GM08714 (cell line): Measurements from ENCODE around the gene MAB21L2.

ENCODE experiments used
- H3K4me3 ChIP-seq: fragments of 200-500 bp; sonication (Bioruptor generic); 2 replicates; pipeline ENCODE4 v1.5.1; 2014; ENCODE audit warnings: mild to moderate bottlenecking, low read length, inconsistent platforms
- ZNF274 ChIP-seq: IDR thresholded peaks from 2 replicates; pipeline ENCODE4 v1.6.1; 2012; ENCODE audit warnings: mild to moderate bottlenecking, low read depth, low read length

MAB21L2 gene

DNA sequence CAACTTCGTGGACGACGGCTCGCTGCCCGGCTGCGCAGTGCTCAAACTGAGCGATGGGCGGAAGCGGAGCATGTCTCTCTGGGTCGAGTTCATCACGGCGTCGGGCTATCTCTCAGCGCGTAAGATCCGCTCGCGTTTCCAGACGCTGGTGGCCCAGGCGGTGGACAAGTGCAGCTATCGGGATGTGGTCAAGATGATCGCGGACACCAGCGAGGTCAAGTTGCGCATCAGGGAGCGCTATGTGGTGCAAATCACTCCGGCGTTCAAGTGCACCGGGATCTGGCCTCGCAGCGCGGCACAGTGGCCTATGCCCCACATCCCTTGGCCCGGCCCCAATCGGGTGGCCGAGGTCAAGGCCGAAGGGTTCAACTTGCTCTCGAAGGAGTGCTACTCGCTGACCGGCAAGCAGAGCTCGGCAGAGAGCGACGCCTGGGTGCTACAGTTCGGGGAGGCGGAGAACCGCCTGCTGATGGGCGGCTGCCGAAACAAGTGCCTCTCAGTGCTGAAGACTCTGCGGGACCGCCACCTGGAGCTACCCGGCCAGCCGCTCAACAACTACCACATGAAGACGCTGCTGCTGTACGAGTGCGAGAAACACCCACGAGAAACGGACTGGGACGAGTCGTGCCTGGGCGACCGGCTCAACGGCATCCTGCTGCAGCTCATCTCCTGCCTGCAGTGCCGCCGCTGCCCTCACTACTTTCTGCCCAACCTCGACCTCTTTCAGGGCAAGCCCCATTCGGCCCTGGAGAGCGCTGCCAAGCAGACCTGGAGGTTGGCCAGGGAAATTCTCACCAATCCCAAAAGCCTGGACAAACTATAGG lies 1.5 kb downstream of the MAB21L2 start:
- no peak overlapping the region for H3K4me3 ChIP-seq
- no peak for TF ChIP-seq ZNF274

DNA sequence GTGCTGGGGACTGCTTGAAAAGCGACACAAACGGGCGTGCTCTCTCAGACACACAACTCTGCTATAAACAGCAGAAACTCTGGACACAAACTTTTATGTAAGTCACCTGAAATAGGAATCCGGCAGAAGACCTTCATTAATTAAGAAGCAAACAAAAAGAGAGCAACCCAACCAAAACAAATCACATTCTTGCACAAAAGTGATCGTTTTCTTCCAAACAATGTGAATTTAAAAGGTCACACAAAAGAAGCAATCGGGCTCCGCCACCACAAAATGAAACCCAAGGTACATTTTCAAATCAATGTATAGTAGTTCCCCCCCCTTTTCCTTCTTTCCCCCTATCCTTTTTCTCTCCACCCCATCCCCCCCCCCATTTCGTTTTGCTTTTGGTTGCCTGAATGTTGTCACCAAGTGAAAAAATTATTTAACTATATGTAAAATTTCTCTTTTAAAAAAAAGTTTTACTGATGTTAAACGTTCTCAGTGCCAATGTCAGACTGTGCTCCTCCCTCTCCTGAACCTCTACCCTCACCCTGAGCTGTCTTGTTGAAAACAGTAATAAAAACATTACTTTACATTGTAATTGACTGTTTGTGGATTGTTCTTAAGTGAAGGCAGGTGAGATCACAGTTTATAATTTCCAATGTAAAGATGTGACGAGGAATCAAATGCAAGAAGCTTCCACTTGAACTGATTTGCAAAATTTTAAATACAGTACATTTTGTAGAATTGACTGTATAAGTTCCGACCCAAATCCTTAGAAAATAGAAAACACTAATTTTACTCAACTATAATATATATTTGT lies 2.4 kb downstream of the MAB21L2 start:
- no peak overlapping the region for H3K4me3 ChIP-seq

DNA sequence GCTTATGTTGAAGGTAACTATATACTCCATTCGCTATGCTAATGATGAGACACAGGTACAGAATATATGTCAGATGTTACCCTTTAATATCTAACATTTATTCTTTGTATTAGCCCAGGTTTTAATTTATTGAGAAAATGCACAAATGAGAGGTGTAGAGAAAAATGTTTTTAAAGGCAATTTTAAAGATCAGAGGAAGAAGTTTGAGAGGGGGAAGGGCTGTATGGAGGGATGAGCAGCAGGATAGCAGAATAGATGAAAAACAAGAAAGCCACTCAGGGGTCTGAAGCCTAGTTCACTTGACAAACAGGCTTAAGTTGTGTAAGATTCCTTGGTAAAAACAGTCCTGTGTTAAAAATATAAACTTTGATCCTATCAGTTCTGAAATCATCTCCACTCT lies 3.7 kb downstream of the MAB21L2 start:
- TF ChIP-seq ZNF274: no peak
- no peak overlapping the region for H3K4me3 ChIP-seq

More for the DNA sequence above, 2.4 kb downstream of the MAB21L2 start:
- TF ChIP-seq ZNF274: no peak

DNA sequence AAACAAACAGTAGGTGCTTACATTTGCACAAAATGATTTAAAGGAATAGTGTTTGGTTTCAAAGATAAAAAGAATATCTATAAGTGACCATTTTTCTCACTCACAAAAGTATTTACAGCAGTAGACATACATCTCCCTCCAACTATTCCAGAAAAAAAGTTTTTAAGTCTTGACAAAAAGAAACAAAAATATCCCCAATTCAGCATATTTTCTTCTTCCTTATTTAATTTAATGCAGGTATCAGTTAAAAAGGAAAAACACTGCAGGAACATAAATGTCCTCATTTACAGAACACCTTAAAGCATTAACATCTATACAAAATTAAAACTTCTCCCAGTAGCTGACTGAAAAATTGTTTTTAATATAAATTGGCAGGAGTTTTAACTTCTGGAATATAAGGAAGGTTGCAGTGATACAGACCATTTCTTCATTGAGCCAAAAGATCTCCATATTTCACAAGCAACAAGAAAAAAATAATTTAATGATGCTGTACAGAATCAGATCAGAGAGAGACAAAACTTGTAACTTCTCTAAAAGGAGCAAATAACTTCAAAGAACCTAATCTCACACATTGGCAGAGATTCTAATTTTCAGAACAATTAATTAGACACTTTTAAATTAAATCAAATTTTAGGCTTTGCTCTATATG lies 4.3 kb downstream of the MAB21L2 start:
- no peak for TF ChIP-seq ZNF274
- no peak overlapping the region for H3K4me3 ChIP-seq

DNA sequence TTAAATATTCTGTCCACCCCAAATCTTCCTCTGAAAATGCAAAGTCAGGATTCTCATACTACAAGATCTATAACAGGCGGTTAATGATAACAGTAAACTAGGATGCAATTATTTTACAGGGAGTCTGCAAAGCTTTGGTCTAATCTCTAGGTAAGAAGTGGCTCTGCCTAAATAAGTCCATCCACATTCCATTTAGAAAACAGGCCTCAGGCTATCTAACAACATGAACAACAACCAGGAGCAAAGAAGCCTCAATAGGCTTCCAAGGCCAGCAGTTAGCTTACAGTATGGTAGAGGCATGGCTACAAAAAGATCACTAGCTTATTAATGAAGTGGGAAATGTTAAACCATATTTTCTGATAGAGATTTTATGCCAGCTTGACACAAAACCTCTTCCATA lies 6.4 kb downstream of the MAB21L2 start:
- TF ChIP-seq ZNF274: no peak
- no peak overlapping the region for H3K4me3 ChIP-seq

DNA sequence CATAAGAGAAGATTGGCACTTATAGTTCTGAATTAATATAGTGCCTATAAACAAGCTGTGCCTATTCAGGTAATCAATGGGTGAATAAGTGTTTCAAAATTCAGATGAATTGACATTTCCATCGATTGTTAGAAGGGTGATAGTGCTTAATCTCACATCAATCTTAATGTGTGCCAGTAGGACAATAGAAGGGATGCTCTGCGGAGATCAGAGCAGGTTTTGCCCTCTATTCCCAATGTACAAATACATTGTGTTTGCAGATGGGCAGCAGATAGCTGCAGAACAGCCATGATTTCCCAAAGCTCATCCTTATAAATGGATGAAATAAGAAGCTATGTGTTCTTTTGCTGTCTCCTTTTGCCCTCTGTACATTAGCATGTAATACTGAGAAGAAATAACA lies 7.2 kb downstream of the MAB21L2 start:
- no peak overlapping the region for H3K4me3 ChIP-seq
- TF ChIP-seq ZNF274: no peak

DNA sequence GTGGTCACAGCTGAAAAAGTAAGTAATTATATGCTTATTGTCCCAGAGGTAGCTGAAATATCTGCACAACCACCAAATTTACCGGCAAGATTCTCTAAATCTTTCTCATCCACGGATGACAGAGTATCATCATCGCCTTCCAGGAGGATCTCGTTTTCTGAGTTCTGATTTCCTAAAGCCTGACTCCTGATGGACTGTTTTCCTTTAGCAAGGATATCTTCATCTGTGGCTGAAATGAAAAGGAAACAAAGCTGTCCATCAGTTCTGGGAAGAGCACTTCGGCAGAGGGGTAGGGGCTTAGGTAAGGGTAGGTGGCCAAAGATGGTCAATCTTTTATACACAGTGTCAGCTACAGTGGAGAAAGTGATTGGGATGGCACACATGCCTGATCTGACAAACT lies 8.7 kb downstream of the MAB21L2 start:
- no peak for TF ChIP-seq ZNF274
- no peak overlapping the region for H3K4me3 ChIP-seq

DNA sequence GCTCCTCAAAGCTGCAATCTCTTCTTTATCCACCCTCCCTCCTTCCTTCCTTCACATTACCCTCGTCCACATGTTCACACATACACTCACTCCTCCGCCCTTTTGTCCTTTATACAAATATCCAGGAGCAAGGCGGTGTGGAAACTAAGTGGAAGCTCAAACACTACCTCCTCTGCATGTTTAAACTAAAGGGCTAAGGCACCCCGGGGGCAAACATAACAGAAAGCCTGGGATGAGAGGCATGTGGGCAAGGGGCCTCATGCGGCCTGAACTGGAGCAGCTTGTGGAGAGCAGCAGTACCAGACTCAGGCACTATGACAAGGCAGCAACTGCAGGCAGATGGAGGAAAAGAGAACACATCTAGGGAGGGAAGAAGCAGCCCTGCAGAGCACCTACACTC lies 9.5 kb downstream of the MAB21L2 start:
- no peak for TF ChIP-seq ZNF274
- no peak overlapping the region for H3K4me3 ChIP-seq

DNA sequence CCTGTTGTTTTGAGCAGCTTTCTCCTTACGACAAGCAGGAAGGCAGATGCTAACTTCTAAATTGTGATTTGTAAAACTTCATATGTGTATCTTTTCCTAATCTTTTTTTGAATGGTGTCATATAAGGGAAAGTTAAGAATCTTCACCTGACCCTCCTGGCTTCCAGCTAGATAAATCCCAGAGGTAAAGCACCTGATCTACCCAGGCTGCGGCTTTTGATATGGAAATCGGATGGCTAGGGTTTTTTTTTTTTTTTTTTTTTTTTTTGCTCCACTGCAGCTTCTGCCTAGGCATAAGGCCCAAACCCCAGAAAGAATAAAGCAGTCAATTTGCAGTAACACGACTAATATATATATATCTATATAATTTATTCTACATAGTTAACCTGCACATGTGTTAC lies 10.0 kb downstream of the MAB21L2 start:
- no peak overlapping the region for H3K4me3 ChIP-seq
- TF ChIP-seq ZNF274: no peak

DNA sequence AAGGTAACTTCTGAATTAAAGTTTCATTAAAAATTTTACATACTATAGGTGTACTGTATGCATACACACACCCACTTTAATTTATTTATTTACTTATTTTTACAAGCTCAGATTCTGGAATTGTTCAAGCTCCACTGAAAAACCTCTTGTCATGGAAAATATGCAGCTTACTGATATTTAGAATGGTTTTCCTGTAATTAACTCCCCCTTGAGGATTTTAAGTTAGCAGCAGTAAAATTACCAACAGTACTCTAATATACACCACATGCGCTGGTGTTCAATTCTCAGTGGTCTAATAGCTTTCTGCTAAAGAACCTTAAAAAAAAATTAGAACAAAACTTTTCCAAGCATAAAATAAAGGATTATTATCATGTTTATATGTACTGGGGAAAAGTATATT lies 12.0 kb downstream of the MAB21L2 start:
- no peak overlapping the region for H3K4me3 ChIP-seq

DNA sequence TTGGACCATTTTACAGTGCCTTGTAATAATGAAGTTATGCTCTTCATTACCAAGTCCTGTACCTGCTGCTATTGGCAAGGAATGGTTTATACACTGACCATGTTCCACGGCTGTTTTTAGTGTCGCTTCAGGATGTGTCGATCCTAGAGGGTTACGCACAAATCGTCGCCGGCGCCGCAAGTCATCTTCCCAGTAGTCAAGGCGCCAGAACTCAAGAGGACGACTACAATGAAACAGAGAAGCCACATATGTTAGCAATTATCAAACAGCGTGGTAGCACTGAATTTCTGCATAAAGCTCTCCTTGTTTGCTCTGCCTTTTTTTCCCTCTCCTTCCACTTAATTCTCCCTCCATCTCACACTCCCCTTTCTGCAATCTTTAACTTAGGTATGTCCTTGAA lies 17.0 kb downstream of the MAB21L2 start:
- TF ChIP-seq ZNF274: no peak
- H3K4me3 ChIP-seq: no peak overlapping the region

More for the DNA sequence above, 12.0 kb downstream of the MAB21L2 start:
- TF ChIP-seq ZNF274: no peak

DNA sequence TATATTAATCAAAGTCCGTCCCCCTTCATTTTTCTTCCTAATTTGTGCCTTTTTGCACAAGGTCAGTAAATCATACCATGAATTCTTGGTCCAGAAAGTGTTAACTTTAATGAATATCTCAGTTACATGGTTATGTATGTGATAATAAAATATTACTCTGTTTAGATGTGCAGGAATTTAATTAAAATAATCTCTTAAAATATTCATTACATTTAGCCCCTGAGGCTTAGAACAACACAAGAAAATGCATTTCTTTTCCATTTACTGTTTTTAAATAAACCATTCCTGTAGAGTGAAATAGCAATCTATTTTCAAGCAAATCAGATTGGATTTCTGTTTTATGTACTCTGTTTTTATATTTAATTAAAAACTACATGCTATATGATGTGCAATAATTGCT lies 17.6 kb downstream of the MAB21L2 start:
- H3K4me3 ChIP-seq: no peak overlapping the region
- no peak for TF ChIP-seq ZNF274

DNA sequence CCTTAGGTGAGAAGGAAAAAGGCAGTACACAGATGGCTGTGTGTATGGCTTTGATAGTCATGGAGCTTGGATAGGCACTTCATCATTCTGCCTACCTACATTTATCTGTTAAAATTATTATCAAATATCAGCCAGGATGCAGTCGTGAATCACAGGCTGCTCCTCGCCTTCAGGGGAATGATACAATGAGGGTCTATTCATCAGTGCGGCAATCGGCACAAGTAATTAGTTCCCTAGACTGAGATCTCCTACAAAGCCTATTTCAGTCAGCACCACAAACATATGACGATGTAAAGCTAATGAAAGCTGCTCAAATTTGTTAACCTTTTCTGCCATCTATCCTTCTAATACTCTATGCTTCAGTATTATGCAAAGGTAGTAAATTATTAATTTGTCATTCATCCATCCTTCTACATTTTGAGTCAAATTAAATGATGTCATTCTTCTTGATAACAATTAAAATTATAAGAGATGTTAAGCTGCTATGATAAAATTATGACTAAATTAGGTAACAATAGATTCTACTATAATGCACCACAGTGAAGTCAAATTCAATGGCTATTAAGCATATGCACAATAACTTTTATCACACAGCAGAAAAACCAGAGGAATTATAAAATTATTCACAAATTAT lies 19.0 kb downstream of the MAB21L2 start:
- no peak for TF ChIP-seq ZNF274
- H3K4me3 ChIP-seq: no peak overlapping the region

DNA sequence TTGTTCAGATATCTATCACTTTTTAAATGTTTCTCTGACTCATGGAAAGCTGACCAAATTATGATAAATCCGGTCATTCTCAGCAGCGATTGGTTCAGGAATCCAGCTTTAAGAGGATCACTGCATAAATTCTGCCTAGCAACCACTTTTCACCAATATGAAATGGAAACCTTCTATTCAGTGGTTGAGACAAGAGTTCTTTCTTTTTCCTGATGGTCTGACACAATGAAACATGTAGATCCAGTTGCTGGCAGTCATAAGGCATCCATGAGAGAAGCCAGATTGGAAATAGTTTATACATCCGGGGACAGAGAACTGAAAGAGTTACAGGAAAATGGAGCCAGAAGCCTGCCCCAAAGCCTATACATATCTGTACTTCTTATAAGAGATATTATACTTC lies 27.2 kb downstream of the MAB21L2 start:
- H3K4me3 ChIP-seq: no peak overlapping the region
- TF ChIP-seq ZNF274: no peak
